Tibial artery (tissue), 4 donors: ENCODE results near the gene TUBB2B.
A peak's percentile ranks its signal among the peaks of the same experiment; 100 is the strongest.

Experiments used
- DNase-seq, 2 donors: peaks; one replicate each; pipeline ENCODE4 v3.0.0-alpha.2; 2019
- H3K27ac ChIP-seq, 2 donors: fragments of 200-600 bp; sonication (generic) in 1 of 2; 1 replicate in 1 of 2; 2 replicates in 1 of 2; pipeline ENCODE4 v1.5.1; 2018 to 2019; ENCODE audit warnings: mild to moderate bottlenecking in 1 of 2
- H3K27me3 ChIP-seq, 2 donors: fragments of 200-600 bp; sonication (generic) in 1 of 2; one replicate each; pipeline versions ENCODE4 v1.5.1 to v1.6.0; 2016 to 2019
- H3K36me3 ChIP-seq, 3 donors: fragments of 200-600 bp; sonication (generic) in 2 of 3; one replicate each; pipeline ENCODE4 v1.5.1; 2016 to 2019; ENCODE audit warnings: mild to moderate bottlenecking in 2 of 3
- H3K4me1 ChIP-seq, 4 donors: fragments of 200-600 bp; sonication (generic) in 2 of 4; 1 replicate in 3 of 4; 2 replicates in 1 of 4; pipeline ENCODE4 v1.5.1; 2016 to 2019
- H3K4me3 ChIP-seq, 2 donors: fragments of 200-600 bp; sonication (generic) in 1 of 2; 1 replicate in 1 of 2; 2 replicates in 1 of 2; pipeline ENCODE4 v1.5.1; 2018 to 2019; ENCODE audit warnings: mild to moderate bottlenecking in 2 of 2
- H3K9me3 ChIP-seq, 3 donors: fragments of 200-600 bp; sonication (generic) in 1 of 3; one replicate each; pipeline ENCODE4 v1.5.1; 2016 to 2019
- intact Hi-C: fragments of 100-400 bp; cut with DNase I; formaldehyde crosslinking; loops from one replicate; pipeline ENCODE4 v1.15.0; 2023; ENCODE audit warnings: low total_unique reads
- TF ChIP-seq, protein P1 (sequence below), 2 experiments: fragments of 200-600 bp in 1 of 2; fragments of 450-650 bp in 1 of 2; IDR thresholded peaks; one replicate each; pipeline ENCODE4 v1.5.1; 2017 to 2019; ENCODE audit warnings: antibody characterized with exemption in 2 of 2, mild to moderate bottlenecking in 1 of 2, moderate library complexity in 1 of 2

The TUBB2B gene

DNA sequence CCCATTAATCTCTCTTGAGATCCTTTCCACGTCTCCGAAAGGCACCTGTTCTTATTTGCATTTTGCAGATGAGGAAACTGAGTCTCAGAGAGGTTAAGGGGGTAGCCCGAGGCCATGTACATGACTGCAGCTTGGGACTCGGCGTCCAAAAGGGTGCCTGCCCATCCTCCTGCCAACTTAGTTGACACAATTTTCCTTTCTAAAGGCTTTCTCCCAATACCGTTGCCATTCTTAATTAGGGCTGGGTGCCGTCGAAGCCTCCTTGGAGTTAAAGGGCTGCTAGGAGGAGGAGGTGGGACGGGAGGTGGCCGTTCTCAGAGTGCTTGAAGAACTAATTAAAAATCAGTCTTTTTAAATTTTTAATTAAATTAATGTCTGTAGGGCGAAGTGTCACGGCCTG, 30.7 kb upstream of the TUBB2B start:
- peaks cover 0 to under 1% (median 0%) of the 10 kb centered on the region in 3 donors for H3K36me3 ChIP-seq
- TF ChIP-seq, protein P1, sequence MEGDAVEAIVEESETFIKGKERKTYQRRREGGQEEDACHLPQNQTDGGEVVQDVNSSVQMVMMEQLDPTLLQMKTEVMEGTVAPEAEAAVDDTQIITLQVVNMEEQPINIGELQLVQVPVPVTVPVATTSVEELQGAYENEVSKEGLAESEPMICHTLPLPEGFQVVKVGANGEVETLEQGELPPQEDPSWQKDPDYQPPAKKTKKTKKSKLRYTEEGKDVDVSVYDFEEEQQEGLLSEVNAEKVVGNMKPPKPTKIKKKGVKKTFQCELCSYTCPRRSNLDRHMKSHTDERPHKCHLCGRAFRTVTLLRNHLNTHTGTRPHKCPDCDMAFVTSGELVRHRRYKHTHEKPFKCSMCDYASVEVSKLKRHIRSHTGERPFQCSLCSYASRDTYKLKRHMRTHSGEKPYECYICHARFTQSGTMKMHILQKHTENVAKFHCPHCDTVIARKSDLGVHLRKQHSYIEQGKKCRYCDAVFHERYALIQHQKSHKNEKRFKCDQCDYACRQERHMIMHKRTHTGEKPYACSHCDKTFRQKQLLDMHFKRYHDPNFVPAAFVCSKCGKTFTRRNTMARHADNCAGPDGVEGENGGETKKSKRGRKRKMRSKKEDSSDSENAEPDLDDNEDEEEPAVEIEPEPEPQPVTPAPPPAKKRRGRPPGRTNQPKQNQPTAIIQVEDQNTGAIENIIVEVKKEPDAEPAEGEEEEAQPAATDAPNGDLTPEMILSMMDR (IDR thresholded peaks at IDR 0.05) = no peak
- peak overlapping the region; percentile 72 to 74 for H3K27ac ChIP-seq
- DNase-seq = no peak
- H3K9me3 ChIP-seq = no peaks in the 10 kb centered on the region
- intact Hi-C loops = no loop called here
- peak overlapping the region; percentile 90 to 98 for H3K4me3 ChIP-seq
- no peaks in the 10 kb centered on the region for H3K27me3 ChIP-seq
- peaks cover 2 to 33% (median 22%) of the 10 kb centered on the region in 4 donors for H3K4me1 ChIP-seq

DNA sequence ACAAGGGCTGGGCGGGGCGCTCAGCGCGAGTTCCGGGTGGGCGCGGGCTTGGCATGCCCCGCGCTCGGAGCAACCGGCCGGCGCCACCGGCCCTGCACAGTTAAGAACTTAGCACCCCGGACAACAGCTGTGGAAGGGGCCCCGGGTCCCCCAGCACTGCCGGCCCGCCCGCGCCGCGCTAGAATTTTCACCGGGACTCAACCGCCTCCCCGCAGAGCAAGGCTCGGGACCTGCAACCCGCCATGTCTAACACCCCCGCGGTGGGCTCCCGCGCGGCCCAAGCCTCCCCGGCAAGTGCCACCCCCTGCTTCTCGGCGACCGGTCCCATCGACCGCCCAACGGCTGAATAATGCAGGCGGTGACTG, 26.1 kb upstream of the TUBB2B start:
- H3K27me3 ChIP-seq = peaks cover 0 to 11% of the 10 kb centered on the region in 2 donors
- no peaks in the 10 kb centered on the region for H3K36me3 ChIP-seq
- TF ChIP-seq, protein P1 (IDR thresholded peaks at IDR 0.05) = no peak
- intact Hi-C loops = loop anchor here (2.0 kb wide), 1 partner anchor 129 kb away; no protein-coding TSS in a partner anchor
- no peak overlapping the region for H3K4me3 ChIP-seq
- no peak overlapping the region for H3K27ac ChIP-seq
- no peaks in the 10 kb centered on the region for H3K9me3 ChIP-seq
- peaks cover 0 to 13% (median 7%) of the 10 kb centered on the region in 4 donors for H3K4me1 ChIP-seq
- DNase-seq = no peak

DNA sequence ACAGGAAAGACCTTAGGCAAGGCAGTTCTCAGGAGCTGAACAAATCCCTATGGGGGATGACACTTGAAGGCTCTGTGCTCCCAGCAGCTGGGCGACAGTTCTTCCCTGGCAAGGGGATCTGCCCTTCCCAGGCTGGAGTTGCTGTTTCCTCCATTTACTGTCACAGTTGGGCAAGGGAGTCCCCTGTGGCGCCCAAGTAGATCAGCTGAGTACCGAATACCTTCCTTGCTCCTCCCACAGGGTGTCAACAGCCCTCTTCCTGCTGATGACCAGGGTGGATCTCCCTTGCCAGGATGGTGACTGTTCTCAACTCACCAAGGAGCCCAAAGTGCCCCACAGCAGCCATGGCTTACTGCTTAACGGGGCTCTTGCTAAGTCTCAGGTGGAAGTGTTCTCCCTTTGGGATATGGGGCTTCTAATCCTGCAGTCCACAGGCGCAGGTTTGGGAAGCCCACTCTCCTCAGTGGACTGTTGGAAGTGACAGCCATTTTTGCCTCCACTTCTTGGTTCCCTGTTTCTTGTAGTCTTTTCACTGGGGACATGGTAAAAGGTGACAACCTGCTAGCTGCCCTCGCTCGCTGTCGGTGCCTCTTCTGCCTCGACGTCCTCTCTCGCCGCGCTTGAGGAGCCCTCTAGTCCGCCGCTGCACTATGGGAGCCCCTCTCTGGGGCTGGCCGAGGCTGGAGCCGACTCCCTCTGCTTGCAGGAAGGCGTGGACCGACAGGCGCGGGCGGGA, 25.6 kb upstream of the TUBB2B start:
- peaks cover 0 to 14% (median 6%) of the 10 kb centered on the region in 4 donors for H3K4me1 ChIP-seq
- intact Hi-C loops = loop anchor here (2.0 kb wide), 1 partner anchor 128 kb away; no protein-coding TSS in a partner anchor
- DNase-seq = no peak
- H3K9me3 ChIP-seq = no peaks in the 10 kb centered on the region
- no peaks in the 10 kb centered on the region for H3K36me3 ChIP-seq
- no peak overlapping the region for H3K27ac ChIP-seq
- no peak overlapping the region for H3K4me3 ChIP-seq
- peaks cover 0 to 16% of the 10 kb centered on the region in 2 donors for H3K27me3 ChIP-seq
- TF ChIP-seq, protein P1 (IDR thresholded peaks at IDR 0.05) = no peak

DNA sequence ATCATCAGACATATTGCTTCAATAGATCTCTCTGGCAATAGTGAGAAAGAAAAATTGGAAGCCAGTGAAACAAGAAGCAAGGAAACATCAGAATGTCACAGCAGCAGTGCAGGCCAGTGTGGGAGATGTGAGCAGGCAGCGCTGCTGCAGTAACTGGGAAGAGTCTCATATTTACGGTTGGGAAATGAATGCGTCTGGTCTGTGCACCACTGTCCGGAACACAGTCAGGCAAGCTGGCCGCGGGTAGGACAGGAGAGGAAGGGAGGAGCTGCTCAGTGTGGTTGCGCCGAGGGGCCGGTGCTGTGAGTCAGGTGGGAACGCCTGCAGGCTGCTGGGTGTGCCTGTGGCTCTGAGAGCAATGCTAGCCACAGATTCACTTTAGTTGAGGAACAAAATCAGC, 24.9 kb upstream of the TUBB2B start:
- Histone ChIP-seq H3K9me3 (no peaks in the 10 kb centered on the region), H3K4me1 (peaks cover 0 to 19% (median 11%) of the 10 kb centered on the region in 4 donors), H3K4me3 (no peak overlapping the region), H3K27ac (no peak overlapping the region), H3K27me3 (peaks cover 0 to 20% of the 10 kb centered on the region in 2 donors), H3K36me3 (no peaks in the 10 kb centered on the region)
- intact Hi-C loops = loop anchor here (2.0 kb wide), 1 partner anchor 128 kb away; no protein-coding TSS in a partner anchor
- TF ChIP-seq, protein P1 (IDR thresholded peaks at IDR 0.05) = no peak
- no peak for DNase-seq

DNA sequence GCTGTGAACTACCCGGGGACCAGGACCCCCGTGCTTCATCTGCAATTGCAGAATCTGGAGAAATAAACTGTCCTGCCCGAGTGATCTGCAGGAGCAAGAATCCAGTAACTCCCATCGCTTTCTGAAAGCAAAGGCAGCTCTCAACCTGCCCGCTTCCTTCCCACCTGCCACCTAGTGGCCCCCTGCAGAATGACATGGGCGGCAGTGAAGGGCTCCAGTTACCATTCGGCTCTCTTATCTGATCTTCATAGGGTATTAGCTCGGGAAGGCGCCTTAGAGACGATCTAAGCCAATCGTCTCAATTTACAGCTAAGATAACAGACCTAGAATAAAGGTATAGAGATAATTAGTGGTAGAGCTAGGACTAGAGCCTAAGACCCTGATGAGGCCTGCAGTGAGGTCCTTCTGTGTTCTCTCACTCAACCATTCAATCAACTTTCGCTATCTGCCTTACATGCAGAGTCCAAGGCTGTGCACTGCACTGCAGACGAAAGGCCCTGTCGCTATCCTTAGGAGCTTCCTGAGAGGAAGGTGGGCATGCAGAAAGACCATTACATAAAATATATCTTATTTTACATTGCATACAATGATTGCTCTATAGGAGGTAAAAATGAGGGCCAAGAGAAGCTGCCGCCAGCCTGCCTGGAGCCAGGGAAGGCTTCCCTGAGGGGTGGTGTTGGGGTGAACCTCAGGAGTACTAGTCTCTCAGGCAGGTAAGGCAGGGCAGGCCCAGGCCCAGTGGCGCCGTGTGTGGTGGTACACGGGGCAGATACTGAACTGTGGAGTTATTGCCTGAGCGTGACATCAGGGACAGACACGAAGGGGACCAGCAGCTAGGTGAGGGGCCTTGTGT, 24.2 kb upstream of the TUBB2B start:
- Histone ChIP-seq H3K4me3 (no peak overlapping the region), H3K36me3 (no peaks in the 10 kb centered on the region), H3K4me1 (peaks cover 0 to 21% (median 13%) of the 10 kb centered on the region in 4 donors), H3K27me3 (peaks cover 0 to 26% of the 10 kb centered on the region in 2 donors), H3K27ac (no peak overlapping the region), H3K9me3 (no peaks in the 10 kb centered on the region)
- DNase-seq = peak; percentile 79 to 88
- TF ChIP-seq, protein P1 (IDR thresholded peaks at IDR 0.05) = peak; percentile 96
- intact Hi-C loops = loop anchor here (2.0 kb wide), 1 partner anchor 127 kb away; no protein-coding TSS in a partner anchor
